GM21390 (cell line): ENCODE results near the gene NKAIN2.

Experiments used
- ATAC-seq: cut with Tn5 transposase; IDR thresholded peaks from one replicate; pipeline ENCODE4 v1.9.1; 2021; ENCODE audit not compliant: unreplicated experiment

NKAIN2 gene

GRCh38 chr6:124470803-124471202, 667.1 kb downstream of the NKAIN2 start:
- no peak for ATAC-seq

GRCh38 chr6:124475176-124475575, 671.5 kb downstream of the NKAIN2 start:
- no peak for ATAC-seq

- no peak for ATAC-seq
These were observed 675.2 kb downstream of the NKAIN2 start for GRCh38 chr6:124478906-124479305.

- ATAC-seq = no peak
These were observed 676.3 kb downstream of the NKAIN2 start for GRCh38 chr6:124479991-124480430.

GRCh38 chr6:124482071-124482491, 678.4 kb downstream of the NKAIN2 start:
- ATAC-seq = no peak

- ATAC-seq = no peak
These were observed 684.2 kb downstream of the NKAIN2 start for GRCh38 chr6:124487623-124488431.

- no peak for ATAC-seq
These were observed 686.5 kb downstream of the NKAIN2 start for GRCh38 chr6:124490122-124490521.

- no peak for ATAC-seq
These were observed 689.6 kb downstream of the NKAIN2 start for GRCh38 chr6:124493259-124493658.

- no peak for ATAC-seq
These were observed 691.4 kb downstream of the NKAIN2 start for GRCh38 chr6:124494956-124495664.

- ATAC-seq = no peak
These were observed 692.1 kb downstream of the NKAIN2 start for GRCh38 chr6:124495665-124496190.

GRCh38 chr6:124496334-124496733, 692.7 kb downstream of the NKAIN2 start:
- no peak for ATAC-seq

- no peak for ATAC-seq
These were observed 708.8 kb downstream of the NKAIN2 start for GRCh38 chr6:124512431-124512830.

GRCh38 chr6:124517339-124517738, 713.7 kb downstream of the NKAIN2 start:
- ATAC-seq = no peak

- ATAC-seq = no peak
These were observed 716.8 kb downstream of the NKAIN2 start for GRCh38 chr6:124520514-124520913.

GRCh38 chr6:124522335-124522734, 718.7 kb downstream of the NKAIN2 start:
- no peak for ATAC-seq

GRCh38 chr6:124524491-124525200, 721.0 kb downstream of the NKAIN2 start:
- no peak for ATAC-seq

GRCh38 chr6:124530926-124531325, 727.3 kb downstream of the NKAIN2 start:
- ATAC-seq = no peak

GRCh38 chr6:124535299-124535698, 731.6 kb downstream of the NKAIN2 start:
- no peak for ATAC-seq

- no peak for ATAC-seq
These were observed 732.1 kb downstream of the NKAIN2 start for GRCh38 chr6:124535746-124536145.

GRCh38 chr6:124536157-124536841, 732.6 kb downstream of the NKAIN2 start:
- no peak for ATAC-seq

GRCh38 chr6:124536842-124537191, 733.2 kb downstream of the NKAIN2 start:
- no peak for ATAC-seq
